ENCODE data around the gene MAP1LC3A.

MAP1LC3A gene

DNA sequence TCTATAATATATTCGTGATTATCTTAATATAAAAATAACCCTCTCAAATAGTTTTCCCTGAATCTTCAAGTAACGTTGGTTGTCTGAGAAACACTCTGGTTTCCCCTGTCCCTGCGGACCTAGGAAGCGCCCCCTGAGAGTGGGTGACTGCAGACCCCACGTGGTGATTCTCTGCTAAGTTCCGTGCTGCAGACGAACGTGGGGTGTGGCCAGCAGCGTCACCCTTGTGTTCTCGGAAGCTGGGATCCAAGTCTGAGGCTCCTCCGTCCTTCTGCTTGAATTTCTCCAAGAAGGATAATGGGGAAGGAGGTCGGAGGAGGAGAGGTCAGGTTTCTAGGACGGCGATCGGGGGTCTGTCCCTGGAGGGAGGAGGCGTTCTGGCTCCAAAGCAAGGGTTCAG is 16.6 kb upstream of the MAP1LC3A start:
- DNase-seq, result no peak
- intact Hi-C loops (cut with DNase I), result no loop called here

DNA sequence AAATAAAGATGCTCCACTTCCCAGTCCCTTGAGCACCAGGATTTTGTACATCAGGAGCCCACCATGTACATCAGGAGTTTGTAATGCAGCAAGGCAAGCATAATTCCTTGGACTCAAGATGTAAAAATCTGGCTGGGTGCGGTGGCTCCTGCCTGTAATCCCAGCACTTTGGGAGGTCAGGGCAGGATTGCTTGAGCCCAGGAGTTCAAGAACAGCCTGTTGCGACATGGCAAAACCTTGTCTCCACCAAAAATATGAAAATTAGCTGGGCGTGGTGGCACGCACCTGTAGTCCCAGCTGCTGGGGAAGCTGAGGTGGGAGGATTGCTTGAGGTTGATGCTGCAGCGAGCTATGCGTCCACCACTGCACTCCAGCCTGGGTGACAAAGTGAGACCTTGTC is 16.1 kb upstream of the MAP1LC3A start:
- intact Hi-C loops (cut with DNase I), result no loop called here
- DNase-seq, result no peak

DNA sequence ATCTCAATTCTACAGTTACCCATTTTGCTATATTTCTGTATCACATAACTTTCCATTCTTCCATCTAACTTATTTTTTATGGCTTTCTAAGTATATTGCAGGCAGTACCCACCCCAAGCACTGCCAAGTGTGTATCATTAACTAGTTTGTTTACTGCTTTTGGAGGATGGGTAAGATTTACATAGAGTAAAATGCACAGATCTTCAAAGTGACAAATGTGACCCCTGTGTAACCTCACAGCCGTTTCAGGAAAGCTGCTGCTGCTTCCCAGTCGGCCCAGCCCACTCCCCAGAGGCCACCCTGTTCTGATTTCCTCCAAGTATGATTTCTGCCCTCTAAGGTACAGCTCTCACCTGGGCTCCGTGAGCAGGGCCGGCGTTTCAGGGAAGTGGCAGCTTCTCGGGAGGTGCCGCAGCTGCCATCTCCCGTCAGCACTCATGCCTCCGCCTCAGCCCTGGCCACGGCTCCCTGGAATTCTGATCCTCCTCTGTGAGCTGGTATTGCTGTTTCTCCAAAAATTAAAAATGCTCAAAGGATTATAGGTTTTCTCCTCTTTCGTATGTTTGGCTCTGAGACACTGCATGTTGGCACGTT is 15.0 kb upstream of the MAP1LC3A start:
- no peak for DNase-seq
- intact Hi-C loops (cut with DNase I), result no loop called here

DNA sequence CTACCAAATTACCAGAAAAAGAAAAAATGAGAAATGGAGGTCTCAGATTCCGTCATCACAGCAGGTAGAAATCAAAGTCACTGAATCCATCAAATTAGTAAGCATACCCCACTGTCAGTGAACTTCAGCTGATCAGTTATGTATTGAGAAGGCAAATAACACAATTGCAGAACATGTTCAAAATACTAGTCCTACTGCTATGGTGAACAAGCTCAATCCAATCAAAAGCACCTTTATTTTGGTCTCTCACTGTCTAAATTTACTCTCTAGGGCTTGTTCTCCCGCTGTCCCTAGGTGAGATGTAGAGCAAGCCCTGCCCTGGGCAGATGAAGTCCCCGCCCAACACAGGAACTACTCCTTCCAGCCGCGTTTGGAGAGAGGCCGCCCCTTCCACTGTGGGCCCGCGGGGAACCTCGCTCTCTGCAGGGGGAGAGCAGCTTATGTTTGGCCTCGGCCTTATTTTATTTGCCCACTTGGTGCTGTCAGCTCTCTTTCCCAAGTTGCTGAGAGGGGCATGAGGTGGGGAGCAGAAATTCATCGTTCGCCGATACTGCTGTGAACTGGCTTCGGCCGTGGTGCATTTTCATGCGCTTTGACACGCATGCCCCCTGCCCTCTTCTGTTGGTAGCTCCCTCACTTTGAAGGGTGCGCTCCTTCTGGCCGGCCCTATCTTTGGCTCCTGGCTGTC is 14.3 kb upstream of the MAP1LC3A start:
- no peak for DNase-seq
- intact Hi-C loops (cut with DNase I), result no loop called here

DNA sequence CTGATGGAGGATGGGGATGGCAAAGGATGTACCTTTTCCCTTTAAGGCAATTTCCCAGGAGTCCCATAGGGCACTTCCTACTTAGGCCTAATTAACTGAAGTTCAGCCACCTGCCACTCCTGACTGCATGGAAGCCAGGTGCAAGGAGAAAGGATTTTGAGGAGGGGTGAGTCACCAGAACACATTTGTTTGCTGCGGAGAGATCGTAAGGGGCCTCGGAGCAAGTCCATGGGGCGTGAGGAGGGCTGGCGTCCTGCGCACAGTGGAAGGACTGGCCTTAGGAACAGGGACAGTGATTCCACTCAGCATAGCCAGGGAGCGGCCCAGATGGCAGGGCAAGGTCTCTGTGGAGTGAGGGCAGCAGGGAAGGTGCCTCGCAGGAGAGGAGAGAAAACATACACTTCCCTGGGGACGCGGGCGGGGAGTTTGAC is 11.8 kb upstream of the MAP1LC3A start:
- no peak for DNase-seq
- intact Hi-C loops (cut with DNase I), result no loop called here

DNA sequence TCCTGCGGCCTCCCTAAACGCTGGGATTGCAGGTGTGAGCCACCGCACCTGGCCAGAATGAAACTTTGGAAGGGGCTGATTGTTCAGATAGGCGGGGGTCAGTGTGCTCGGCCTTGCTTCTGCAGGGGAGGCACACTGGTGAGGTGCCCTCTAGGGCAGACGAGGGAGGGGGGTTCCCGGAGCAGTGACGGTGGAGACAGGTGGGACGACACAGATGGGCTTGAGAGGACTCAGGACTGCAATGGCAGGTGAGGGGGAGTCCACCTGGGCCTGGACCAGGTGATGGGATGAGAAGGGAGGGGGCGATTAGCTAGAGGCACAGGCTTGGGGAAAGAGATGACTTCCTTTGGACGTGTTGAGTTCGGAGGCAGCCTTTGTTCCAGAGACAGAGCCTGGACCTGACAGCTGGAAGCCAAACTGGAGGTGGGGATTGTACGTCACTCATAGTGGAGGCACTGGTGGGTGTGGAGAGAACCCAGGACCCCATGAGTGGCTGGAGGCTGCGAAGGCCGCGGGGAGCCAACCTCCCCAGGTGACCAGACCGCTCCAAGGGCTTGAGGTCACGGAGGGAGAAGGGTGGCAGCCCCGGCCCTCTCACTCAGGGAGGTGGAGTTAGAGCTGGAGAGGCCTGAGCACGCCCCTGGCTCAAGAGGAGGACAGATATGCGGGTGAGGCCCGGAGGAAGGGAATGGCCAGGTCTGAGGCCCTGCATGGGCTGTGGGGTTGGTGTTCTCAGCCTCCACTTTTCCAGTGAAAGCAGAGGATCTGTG is 10.5 kb upstream of the MAP1LC3A start:
- DNase-seq, result no peak
- intact Hi-C loops (cut with DNase I), result no loop called here

DNA sequence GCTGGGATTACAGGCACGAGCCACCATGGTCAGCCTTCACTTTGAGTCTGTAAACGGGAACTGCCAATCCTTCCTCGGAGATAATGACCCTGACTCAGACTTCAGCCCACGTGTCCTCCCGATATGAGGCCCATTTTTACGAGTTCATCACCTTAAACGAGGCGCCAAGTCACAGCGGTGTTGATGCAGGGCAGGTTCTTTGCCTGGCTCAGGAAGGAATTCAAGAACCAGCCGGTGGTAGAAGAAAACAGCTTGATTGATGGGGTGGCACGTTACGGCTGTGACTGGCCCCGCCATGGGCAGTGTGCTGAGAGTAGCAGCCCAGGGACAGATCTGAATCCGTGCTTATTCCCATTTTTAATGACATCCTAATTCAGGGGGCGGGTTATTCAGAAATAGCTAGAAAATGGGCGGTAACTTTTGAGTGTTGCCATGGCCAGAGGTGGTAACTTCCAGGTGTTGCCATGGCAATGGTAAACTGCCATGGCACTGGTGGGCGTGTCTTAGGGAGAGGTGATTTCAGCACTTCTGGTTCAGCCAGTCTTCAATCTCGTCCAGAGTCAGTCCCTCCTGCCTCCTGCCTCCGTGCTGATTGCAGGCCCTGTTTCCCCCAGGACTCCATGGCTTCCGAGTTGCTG is 9.1 kb upstream of the MAP1LC3A start:
- intact Hi-C loops (cut with DNase I), result no loop called here
- DNase-seq, result no peak

DNA sequence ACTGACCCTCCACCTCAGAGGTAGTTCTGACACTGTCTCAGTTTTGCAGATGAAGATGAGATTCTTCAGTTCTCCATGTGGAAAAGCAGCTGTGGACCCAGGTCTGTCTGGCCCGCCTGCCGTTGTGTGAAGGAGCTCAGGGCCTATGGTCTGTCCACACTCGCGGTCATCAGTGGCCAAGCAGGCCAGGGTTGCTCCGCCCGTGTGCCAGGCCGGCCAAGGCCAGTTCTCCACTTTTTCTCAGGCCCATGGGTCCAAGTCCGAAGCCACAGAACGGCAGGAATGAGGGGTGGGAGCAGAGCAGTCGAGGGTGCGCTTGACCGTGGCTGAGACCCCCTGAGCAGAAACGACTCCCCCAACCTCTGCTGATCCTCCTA is 8.6 kb upstream of the MAP1LC3A start:
- DNase-seq, result no peak
- intact Hi-C loops (cut with DNase I), result no loop called here

DNA sequence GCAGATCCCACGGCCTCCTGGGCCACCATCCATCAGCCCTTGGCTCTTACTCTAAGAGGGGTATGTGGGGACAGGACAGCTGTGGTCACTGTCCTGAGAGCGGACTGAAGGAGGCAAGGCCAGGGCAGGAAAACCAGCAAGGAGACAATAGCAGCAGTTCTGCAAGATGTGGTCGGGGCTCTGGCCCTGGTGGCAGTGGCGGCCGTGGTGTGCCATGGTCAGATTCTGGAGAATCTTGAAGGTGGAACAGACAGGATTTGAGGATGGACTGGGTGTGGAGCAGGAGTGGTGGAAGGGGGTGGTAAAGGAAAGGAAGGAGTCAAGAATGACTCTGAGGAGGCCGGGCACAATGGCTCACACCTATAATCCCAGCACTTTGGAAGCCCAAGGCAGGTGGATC is 5.9 kb upstream of the MAP1LC3A start:
- no peak for DNase-seq
- intact Hi-C loops (cut with DNase I), result no loop called here

DNA sequence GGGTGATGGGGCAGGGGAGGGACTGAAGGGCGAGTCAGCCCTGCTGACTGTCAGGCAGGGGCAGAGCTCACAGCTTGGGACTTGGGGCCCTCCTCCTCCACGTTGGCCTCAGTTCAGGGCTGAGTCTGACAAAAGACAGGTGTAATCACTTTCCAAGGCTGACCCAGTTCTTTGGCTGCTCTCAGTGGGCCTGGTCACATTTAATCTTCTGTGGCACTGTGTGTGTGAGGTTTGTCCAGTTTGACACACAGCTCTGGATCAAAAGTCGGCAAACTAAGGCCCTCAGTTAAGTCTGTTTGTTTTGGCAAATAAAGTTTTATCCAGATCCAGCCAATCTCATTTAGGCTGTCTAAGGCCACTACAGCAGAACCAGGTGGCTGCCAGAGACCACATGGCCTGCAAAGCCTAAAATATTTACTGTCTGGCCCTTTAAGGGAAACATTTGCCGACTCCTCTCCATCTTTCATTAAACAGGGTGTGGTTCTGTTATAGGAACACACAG is 5.1 kb upstream of the MAP1LC3A start:
- intact Hi-C loops (cut with DNase I), result no loop called here
- no peak for DNase-seq

DNA sequence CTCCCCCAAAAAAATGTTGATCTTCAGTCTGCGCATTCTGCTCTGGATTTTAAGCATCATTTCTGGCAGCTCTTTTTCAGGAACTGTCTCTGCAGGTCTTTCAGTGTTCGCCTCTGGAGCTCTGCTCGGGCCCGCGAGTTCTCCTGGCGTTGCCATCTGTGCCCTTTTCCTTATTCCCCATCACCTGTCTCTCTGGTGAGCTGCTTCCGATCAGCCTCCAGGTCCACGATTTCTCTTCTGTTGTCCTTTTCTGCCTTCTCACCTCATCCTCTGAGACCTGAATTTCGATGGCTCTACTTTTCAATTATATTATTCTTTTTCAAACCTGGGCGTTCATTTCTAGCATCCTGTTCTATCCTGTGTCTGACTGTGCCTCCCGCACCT is 590 bp upstream of the MAP1LC3A start:
- no peak for DNase-seq
- intact Hi-C loops (cut with DNase I), result no loop called here

DNA sequence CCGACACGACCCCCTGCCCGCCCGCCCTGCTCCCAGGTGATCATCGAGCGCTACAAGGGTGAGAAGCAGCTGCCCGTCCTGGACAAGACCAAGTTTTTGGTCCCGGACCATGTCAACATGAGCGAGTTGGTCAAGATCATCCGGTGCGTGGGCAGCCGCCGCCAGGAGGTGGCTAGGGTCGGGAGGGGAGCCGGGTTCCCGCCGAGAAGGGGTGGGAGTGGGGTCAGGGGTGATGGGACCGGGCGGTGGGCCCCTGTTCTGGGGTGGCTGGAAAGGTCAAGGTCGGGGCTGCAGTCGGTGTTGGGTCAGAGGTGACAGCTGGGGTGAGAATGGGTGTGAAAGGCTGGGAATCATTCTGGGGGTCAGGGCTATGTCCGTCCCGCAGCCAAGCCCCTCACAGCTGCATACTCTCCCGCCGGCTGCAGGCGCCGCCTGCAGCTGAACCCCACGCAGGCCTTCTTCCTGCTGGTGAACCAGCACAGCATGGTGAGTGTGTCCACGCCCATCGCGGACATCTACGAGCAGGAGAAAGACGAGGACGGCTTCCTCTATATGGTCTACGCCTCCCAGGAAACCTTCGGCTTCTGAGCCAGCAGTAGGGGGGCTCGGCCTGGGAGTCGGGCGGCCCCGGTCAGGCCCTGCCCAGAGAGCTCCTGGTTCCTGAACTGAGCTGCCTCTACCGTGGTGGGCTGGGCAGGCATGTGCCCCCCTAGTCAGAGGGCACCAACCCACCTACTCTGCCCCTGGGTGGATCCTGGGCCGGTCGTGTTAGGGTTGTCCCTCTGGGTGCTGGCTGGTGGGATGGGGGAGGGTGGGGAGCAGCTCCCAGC is 1.0 kb downstream of the MAP1LC3A start:
- peak in 10 of 42 donors; percentile 21 to 57 (median 38) for DNase-seq
- intact Hi-C loops (cut with DNase I), result no loop called here

DNA sequence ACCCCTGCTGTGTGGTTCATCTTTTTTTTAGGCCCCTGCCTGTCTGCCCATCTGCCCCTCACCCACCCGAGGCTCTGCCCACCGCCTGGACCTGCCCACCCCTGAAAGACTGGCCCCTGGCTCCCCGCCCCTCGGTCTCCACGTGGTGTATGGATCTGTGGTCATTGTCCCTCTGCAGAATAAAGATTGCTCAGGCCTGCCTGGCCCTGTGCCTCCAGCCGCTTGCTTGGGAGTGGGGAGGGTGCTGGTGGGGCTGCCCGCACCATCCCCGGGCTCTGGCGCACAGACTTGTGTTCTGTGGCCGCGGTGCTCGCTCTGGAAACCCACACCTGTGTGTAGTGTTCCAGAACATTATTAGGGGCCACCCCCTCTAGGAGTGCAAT is 1.6 kb downstream of the MAP1LC3A start:
- peak in 41 of 42 donors; percentile 39 to 86 (median 70) for DNase-seq
- intact Hi-C loops (cut with DNase I), result no loop called here

DNA sequence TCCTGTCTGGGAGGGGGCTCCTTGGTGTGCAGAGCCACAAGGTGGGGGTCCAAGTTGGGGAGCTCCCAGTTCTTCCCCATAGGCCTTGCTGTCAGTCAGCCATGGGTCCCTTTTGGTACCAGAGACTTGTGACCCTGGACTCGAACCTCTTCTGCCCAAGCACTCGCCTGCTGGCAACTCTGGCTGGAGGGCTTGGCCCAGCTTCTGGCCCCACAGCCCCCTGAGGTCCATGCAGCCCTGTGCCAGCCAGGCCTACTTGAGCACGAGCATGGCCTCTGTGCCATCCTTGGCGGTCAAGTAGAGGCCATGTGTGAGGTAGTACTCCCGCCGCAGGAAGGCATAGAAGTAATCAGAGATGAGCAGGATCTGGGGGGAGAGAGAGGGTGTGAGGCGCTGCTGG is 2.1 kb downstream of the MAP1LC3A start:
- no peak for DNase-seq
- intact Hi-C loops (cut with DNase I), result no loop called here

DNA sequence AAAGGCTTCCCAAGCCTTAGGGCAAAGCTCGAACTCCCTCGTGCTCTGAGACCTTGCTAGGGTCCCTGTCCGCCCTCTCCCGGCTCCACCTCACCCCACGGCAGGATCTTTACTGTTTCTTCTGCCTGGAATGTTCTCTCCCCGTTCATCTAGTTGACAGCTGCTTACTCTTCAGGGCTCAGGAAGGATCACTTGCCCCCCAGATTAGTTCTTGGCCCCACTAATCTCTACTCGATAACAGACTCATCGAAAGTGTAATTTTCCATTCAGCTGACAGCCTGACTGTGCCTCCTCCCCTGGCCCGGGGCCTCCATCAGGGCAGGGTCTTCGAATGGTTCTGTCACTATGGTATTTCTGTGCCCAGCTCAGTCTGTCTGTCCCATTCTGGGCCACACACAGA is 3.1 kb downstream of the MAP1LC3A start:
- no peak for DNase-seq
- intact Hi-C loops (cut with DNase I), result no loop called here

DNA sequence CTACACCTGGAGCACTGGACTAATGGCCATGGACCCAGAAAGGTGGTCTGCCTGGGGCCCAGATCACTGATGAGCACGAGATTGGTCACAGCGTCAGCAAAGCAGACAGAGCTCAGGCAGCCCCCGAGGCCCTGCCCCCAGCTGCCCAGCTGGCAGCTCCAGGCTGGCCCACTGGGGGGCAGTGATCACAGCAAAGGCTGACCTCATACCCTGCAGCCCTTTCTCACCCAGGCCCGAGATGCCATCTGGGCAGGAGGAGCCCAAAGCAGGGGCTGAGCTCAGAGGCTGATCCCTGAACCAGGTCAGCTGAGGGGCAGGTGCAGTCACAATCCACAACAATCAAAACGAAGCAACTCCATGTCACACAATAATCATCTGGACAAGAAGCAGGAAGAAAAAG is 4.1 kb downstream of the MAP1LC3A start:
- peak in 33 of 42 donors; percentile 21 to 79 (median 49) for DNase-seq
- intact Hi-C loops (cut with DNase I), result no loop called here

DNA sequence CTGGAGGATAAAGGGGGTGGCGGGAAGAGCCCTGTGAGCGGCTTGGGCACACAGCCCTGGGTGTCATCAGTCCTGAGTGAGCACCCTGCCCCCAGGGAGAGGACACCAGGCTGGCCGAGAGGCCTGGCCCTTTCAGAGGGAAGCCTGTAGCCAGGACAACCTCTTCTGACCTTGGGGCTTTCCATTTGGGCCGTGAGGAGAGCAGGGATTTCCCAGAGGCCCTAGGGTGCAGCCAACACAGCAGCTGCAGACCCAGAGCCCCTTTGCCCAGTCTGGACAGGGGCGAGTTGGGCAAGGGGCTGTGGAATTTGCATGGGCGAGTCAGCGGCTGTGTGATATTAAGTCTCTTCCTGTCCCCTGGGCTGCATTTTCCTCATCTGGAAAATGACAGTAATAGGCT is 6.3 kb downstream of the MAP1LC3A start:
- intact Hi-C loops (cut with DNase I), result no loop called here
- no peak for DNase-seq

DNA sequence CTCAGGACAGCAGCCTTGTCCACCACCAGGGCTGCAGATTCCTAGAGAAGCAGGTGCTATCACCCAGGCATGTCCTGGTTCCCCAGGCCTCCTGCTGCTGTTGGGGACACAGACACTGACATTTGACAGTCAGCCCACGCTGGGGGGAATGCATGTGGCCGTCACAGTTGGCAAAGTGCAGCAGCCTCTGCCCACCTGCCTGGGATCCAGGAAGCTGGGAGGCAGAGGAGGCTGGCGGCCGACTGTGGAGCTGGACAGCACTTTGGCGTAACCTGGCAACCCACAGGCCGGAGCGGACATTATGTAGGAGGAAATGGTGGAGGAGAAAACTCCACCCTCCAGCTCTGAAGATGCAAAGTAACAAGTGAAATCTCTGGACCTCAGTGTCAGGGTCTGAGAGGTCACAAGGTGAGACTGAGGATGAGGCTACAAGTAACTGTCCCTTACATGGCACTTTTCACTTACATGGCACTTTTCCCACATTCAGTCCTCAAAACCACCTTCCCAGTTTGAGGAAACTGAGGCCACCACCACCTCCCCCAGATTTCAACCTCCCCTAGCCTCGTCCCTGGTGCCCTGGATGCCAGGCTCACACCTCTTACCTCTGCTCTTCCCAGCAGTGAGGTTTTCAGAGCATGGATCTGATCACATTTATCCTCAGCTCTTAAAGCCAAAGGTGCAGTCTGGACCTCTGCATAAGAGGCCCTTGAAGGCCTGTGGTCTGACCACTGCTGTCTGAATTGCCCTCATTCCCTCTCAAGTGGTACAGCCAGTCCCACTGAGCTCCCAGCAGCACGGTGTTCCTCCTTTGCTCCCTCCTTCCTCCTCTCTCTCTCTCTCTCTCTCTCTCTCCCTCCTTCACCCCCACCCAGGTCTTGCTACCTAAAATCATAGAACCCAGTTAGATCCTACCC is 8.7 kb downstream of the MAP1LC3A start:
- intact Hi-C loops (cut with DNase I), result no loop called here
- DNase-seq, result no peak
